IMR-90 (cell line): ENCODE data around the gene ZNF366. TPM values are rescaled to one million over a fixed set of nuclear protein-coding genes. Genes with fewer than 3 reads are reported as not detected.
A peak's percentile ranks its signal among the peaks of the same experiment; 100 is the strongest.
"Not testable (repeated sequence)": the region's sequence is repeated elsewhere in the genome, so short reads cannot be mapped to it uniquely, and the experiment has no call there.

Experiments
- ATAC-seq: fragments of 200-7000 bp; cut with Tn5 transposase; 2 replicates; pipeline ENCODE4 v1.9.1; 2020; ENCODE audit warnings: low read depth, mild to moderate bottlenecking, moderate library complexity
- BruUV-seq: library from RNA; stranded (reverse); fragments of 400-500 nt; replicated peaks from 2 replicates; lab custom pipeline; 2021; lab: Mats Ljungman, UMichigan
- CTCF ChIA-PET: fragments of 300-600 bp; formaldehyde crosslinking; extraction: SDS; loops from one replicate; lab custom pipeline; 2021; ENCODE audit warnings: antibody characterized with exemption; lab: Yijun Ruan, JAX
- POLR2A ChIA-PET: fragments of 300-600 bp; sonication (Branson Sonifier 250); formaldehyde crosslinking; loops from one replicate; lab custom pipeline; 2022; ENCODE audit warnings: antibody characterized with exemption; ENCODE audit not compliant: unreplicated experiment; lab: Charles Lee
- DNase-seq: peaks from one replicate; pipeline ENCODE4 v3.0.0; 2013
- H2AFZ ChIP-seq: replicated peaks from 2 replicates; pipeline ENCODE3; 2013; ENCODE audit warnings: low read length, mild to moderate bottlenecking; ENCODE audit not compliant: poor library complexity
- H2AK5ac ChIP-seq: 2 replicates; pipeline ENCODE4 v1.6.1; 2013; ENCODE audit warnings: low read depth, low read length, inconsistent platforms
- H2AK9ac ChIP-seq: replicated peaks from 2 replicates; pipeline ENCODE3; 2013; ENCODE audit warnings: mild to moderate bottlenecking, low read depth, low read length, moderate library complexity; ENCODE audit not compliant: poor library complexity
- H2BK120ac ChIP-seq: 2 replicates; pipeline ENCODE4 v1.6.1; 2013; ENCODE audit warnings: low read depth, low read length, inconsistent platforms
- H2BK15ac ChIP-seq: 3 replicates; pipeline ENCODE4 v1.6.1; 2013; ENCODE audit warnings: low read depth, low read length, inconsistent platforms
- H2BK20ac ChIP-seq: 2 replicates; pipeline ENCODE4 v1.6.1; 2013; ENCODE audit warnings: low read depth, mild to moderate bottlenecking, inconsistent platforms, low read length, moderate library complexity
- H2BK5ac ChIP-seq: 2 replicates; pipeline ENCODE4 v1.6.1; 2013; ENCODE audit warnings: mild to moderate bottlenecking, low read depth, low read length, inconsistent platforms; ENCODE audit not compliant: poor library complexity, severe bottlenecking
- H3K14ac ChIP-seq: replicated peaks from 2 replicates; pipeline ENCODE4 v1.6.1; 2013; ENCODE audit warnings: low read depth, low read length, inconsistent platforms
- H3K18ac ChIP-seq: 2 replicates; pipeline ENCODE4 v1.6.1; 2013; ENCODE audit warnings: low read depth, low read length, control low read depth
- H3K23ac ChIP-seq: 2 replicates; pipeline ENCODE4 v1.6.1; 2013; ENCODE audit warnings: low read depth, low read length, inconsistent platforms
- H3K27ac ChIP-seq: 2 replicates; pipeline ENCODE4 v1.5.1; 2013; ENCODE audit warnings: mild to moderate bottlenecking, control low read depth, low read length; ENCODE audit not compliant: insufficient read depth
- H3K27me3 ChIP-seq: 2 replicates; pipeline ENCODE4 v1.6.1; 2013; ENCODE audit warnings: low read length; ENCODE audit not compliant: control insufficient read depth, insufficient read depth
- H3K36me3 ChIP-seq: 2 replicates; pipeline ENCODE4 v1.6.1; 2013; ENCODE audit warnings: low read length, mixed read lengths; ENCODE audit not compliant: control insufficient read depth, insufficient read depth
- H3K4ac ChIP-seq: 2 replicates; pipeline ENCODE4 v1.6.1; 2013; ENCODE audit warnings: low read depth, low read length, inconsistent platforms
- H3K4me1 ChIP-seq: 2 replicates; pipeline ENCODE4 v1.6.1; 2013; ENCODE audit warnings: low read length, mixed read lengths; ENCODE audit not compliant: control insufficient read depth, insufficient read depth
- H3K4me2 ChIP-seq: 2 replicates; pipeline ENCODE4 v1.6.1; 2013; ENCODE audit warnings: low read depth, mild to moderate bottlenecking, control low read depth, low read length, moderate library complexity
- H3K4me3 ChIP-seq: 2 replicates; pipeline ENCODE4 v1.5.1; 2013; ENCODE audit warnings: low read depth, mild to moderate bottlenecking, control low read depth, low read length, moderate library complexity; ENCODE audit not compliant: insufficient read depth
- H3K56ac ChIP-seq: 2 replicates; pipeline ENCODE4 v1.6.1; 2013; ENCODE audit warnings: low read length, inconsistent platforms; ENCODE audit not compliant: insufficient read depth; ENCODE audit errors: extremely low read depth
- H3K79me1 ChIP-seq, 2 experiments: 2 replicates each; pipeline ENCODE4 v1.6.1; 2013; ENCODE audit warnings: low read length in 2 of 2, inconsistent platforms in 1 of 2, low read depth in 1 of 2
- H3K9ac ChIP-seq: 2 replicates; pipeline ENCODE4 v1.6.1; 2013; ENCODE audit warnings: low read depth, low read length, control low read depth
- H3K9me1 ChIP-seq: 2 replicates; pipeline ENCODE4 v1.6.1; 2013; ENCODE audit warnings: low read length, inconsistent platforms; ENCODE audit not compliant: insufficient read depth
- H3K9me3 ChIP-seq: 2 replicates; pipeline ENCODE4 v1.6.1; 2013; ENCODE audit warnings: low read length; ENCODE audit not compliant: control insufficient read depth, insufficient read depth
- H4K20me1 ChIP-seq: 2 replicates; pipeline ENCODE4 v1.6.1; 2013; ENCODE audit warnings: low read length, inconsistent platforms; ENCODE audit not compliant: insufficient read depth
- H4K5ac ChIP-seq: 2 replicates; pipeline ENCODE4 v1.6.1; 2013; ENCODE audit warnings: mild to moderate bottlenecking, low read depth, low read length, control low read depth
- H4K8ac ChIP-seq, 2 experiments: 2 replicates each; pipeline ENCODE4 v1.6.1; 2013; ENCODE audit warnings: low read depth in 2 of 2, low read length in 2 of 2, control low read depth in 1 of 2, inconsistent platforms in 1 of 2
- H4K91ac ChIP-seq: 2 replicates; pipeline ENCODE4 v1.6.1; 2013; ENCODE audit warnings: low read depth, low read length, inconsistent platforms; ENCODE audit not compliant: insufficient read depth
- MAFK ChIP-seq: IDR thresholded peaks from 2 replicates; pipeline ENCODE4 v1.6.1; 2012; ENCODE audit warnings: low read depth, low read length, improper control_type of control experiment
- WGBS, 2 experiments: methylation state at CpG; one replicate each; pipeline versions ENCODE4 v1.1.5 to v1.1.7; 2013; ENCODE audit warnings: missing lambda C conversion rate in 2 of 2; ENCODE audit not compliant: insufficient read length in 1 of 2; ENCODE audit errors: extremely low coverage in 2 of 2; 5-methylcytosine and 5-hydroxymethylcytosine counted together
- dilution Hi-C: fragments of 300-500 bp; cut with HindIII; formaldehyde crosslinking; loops from one replicate; pipeline ENCODE4 v1.14.3; 2018; ENCODE audit warnings: low sequenced_read_pairs; ENCODE audit not compliant: unreplicated experiment
- in situ Hi-C: fragments of 300-500 bp; cut with MboI; formaldehyde crosslinking; loops from 3 replicates; pipeline ENCODE4 v1.14.3; 2019; ENCODE audit warnings: low sequenced_read_pairs, inconsistent platforms, mixed read lengths
- intact Hi-C: fragments of 100-400 bp; cut with micrococcal nuclease; formaldehyde crosslinking; loops from 2 replicates; pipeline ENCODE4 v1.10.0; 2022
- polyA plus RNA-seq, 3 experiments: library from polyadenylated mRNA; depleted of rRNA; stranded (reverse); fragments of >200 nt; gene quantifications; 2 replicates each; pipeline ENCODE4 v1.2.3, GENCODE V29; 2012; ENCODE audit warnings: low replicate concordance in 1 of 3
- total RNA-seq: library from RNA; depleted of rRNA; stranded (reverse); fragments of >200 nt; gene quantifications from 2 replicates; pipeline ENCODE4 v1.2.3, GENCODE V29; 2012

Gene ZNF366
- total and polyA plus RNA-seq, 2 of the 4 experiments (the other 2 are of a cell fraction): not detected

DNA sequence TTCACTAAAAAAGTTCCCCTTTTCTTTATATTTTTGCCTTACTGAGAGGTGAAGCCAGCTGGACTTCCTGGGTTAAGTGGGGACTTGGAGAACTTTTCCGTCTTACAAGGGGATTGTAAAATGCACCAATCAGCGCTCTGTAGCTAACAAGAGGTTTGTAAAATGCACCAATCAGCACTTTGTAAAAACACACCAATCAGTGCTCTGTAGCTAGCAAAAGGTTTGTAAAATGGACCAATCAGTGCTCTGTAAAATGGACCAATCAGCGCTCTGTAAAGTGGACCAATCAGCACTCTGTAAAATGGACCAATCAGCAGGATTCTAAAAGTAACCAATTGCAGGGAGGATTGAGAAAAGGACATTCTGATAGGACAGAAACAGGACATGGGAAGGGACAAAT is 102.4 kb downstream of the ZNF366 start:
- intact Hi-C loops, H2AK9ac ChIP-seq, H2BK20ac ChIP-seq, H4K8ac ChIP-seq, H3K56ac ChIP-seq, H3K23ac ChIP-seq, H4K5ac ChIP-seq, POLR2A ChIA-PET, H4K20me1 ChIP-seq, H2BK120ac ChIP-seq, H3K27me3 ChIP-seq, H3K18ac ChIP-seq, H3K4me2 ChIP-seq, H3K4ac ChIP-seq, H3K9ac ChIP-seq, H2AFZ ChIP-seq, H3K9me1 ChIP-seq, H3K4me3 ChIP-seq, dilution Hi-C loops, H2BK5ac ChIP-seq, H3K14ac ChIP-seq, H3K4me1 ChIP-seq, BruUV-seq, in situ Hi-C loops, H3K79me1 ChIP-seq, DNase-seq, ATAC-seq, H4K91ac ChIP-seq, H2AK5ac ChIP-seq, H2BK15ac ChIP-seq, H3K36me3 ChIP-seq, H3K27ac ChIP-seq: not testable (repeated sequence)
- peaks cover 10% of the 10 kb centered on the region for H3K9me3 ChIP-seq
- CTCF ChIA-PET: interaction anchor here (1.0 kb wide), 1 partner anchor 39 kb away, joined by 3 read pairs; no protein-coding TSS in a partner anchor
- TF ChIP-seq MAFK: peak; percentile 68
- WGBS, 2 experiments: no CpG with 5 or more reads among the region's 3 CpGs
